GM19043 (cell line): ENCODE measurements around the gene ZFPM1.

Experiments
- ATAC-seq: cut with Tn5 transposase; IDR thresholded peaks from one replicate; pipeline ENCODE4 v1.9.1; 2021; ENCODE audit warnings: low read depth; ENCODE audit not compliant: unreplicated experiment

Gene ZFPM1

DNA sequence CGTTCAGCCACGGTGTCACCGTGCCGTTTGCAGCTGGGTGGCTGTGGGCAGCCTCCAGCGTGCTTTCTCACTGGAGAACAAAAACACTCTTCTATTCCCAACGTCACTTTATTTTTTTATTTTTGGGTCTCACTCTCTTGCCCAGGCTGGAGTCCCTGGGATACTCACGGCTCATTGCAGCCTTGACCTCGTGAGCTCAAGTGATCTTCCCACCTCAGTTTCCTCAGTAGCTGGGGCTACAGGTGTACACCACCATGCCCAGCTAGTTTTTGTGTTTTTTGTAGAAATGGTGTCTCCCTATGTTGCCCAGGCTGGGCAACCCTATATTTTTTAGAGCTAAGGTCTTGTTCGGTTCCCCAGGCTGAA lies 82.8 kb downstream of the ZFPM1 start:
- ATAC-seq = no peak

DNA sequence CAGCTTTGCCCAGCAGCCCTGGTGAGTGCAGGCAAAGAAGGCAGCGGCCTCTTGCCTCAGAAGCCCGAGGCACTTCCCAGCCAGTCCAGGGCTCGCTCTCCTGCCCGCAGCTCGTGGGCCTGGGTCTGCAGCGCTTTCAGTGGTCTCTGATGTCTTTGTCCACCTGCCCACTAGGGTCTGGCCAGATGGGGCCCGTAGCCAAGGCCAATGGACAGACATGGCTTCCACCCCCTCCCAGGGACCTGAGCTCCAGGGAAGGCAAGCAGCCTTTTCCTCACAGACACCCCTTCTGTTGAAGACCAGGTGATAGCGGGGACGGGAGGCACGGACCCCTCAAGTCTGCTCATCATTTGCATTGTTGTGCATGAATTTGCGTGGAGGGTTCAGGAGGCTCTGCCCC lies 83.4 kb downstream of the ZFPM1 start:
- ATAC-seq = no peak

DNA sequence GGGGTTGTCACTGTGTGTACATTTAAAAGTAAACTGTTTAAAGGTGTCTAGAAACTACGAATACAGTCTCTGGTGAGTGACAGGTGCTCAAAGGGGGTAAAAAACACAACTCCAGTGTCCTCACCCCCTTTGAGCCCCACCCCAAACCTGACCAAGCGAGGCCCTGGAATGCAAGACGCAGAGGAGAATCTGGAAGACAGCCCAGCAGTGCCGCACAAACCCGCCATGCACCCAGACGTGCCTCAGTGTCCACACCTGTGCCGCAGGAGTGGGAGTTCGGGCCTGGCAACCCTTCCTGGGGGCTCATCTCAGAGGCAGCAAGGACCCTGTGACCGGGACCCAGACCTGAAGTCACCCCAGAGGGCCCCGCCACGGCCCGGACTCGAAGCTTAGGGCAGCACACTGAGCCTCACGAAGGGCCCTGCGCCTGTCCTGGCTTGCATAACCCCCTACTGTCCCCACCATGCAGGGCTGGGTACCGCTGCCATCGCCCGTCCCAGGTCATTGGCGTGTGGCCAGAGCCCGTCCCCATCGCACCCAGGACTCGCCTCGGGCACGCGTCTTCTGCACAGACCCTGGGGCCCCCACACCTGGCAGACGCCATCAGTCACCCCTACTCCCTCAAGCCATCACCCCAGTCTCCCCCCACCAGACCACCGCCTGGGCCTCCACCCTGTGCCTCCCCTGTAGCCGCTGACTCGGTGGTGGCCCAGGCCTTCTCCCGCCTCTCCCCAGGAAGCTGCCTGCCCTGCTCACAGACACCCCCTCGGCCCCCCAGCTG lies 84.1 kb downstream of the ZFPM1 start:
- no peak for ATAC-seq

DNA sequence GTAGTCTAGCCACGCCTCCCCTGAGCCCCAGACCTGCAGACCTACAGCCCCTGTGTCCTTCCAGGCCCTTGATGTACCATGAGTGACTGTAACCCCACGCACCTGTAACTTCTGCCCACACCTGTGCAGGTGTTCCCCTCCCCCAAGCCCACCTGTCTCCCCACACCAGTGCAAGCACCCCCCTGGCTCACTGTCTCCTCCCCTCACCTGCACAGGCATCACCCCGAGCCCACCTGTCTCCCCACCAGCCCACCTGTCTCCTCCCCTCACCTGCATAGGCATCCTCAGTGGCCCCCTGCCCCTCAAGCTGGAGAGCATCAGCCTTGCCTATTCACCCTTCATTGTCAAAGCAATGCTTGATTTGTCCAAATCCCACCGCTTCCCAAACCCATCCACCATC lies 84.8 kb downstream of the ZFPM1 start:
- no peak for ATAC-seq

DNA sequence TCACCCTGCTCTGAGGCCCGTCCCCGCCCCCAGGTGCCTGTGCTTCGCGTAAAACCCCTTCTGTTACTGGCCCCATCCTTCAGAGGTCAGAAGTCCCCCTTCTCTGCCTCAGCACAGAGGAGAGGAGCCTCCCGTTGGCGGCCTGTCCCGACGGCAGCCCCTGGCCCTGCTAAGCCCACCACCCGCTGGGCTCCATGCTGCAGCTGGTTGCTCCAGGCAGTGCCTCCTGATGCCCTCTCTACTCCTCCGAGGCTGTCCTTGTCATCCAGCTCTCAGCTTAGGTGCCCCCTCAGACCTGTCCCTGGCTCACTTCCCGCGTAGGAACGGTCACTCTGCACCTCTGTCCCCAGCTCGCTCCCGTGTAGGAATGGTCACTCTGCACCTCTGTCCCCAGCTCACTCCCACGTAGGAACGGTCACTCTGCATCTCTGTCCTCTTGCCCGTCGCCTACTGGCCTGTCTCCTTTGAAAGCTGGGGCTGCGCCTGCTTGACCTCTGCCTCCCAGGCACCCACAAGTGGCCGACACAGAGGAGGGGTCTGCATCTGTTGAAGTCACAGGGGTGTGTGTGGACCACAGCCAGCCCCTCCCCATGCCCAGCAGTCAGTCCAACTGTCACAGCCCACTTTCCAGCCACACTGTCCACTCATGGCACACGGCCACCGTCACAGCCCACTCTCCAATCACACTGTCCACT lies 85.4 kb downstream of the ZFPM1 start:
- no peak for ATAC-seq

DNA sequence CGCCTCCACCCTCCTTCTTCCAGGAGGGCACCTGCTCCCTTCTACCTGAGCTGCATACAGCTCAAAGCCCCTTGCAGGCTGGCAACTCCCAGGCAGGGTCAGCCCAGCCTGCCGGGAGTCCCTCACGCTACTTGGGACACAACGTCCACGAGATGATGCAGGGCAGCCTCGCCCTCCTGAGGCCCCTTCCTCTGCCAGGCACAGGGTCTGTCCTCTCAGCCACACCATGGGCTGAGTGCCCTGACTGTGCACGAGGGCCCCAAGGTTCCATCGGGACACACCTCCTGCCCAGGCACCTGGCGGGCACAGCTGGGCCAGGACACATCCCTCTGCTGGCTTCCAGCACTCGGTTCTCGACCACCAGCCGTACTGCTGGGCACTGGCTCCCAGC lies 86.2 kb downstream of the ZFPM1 start:
- ATAC-seq = no peak

DNA sequence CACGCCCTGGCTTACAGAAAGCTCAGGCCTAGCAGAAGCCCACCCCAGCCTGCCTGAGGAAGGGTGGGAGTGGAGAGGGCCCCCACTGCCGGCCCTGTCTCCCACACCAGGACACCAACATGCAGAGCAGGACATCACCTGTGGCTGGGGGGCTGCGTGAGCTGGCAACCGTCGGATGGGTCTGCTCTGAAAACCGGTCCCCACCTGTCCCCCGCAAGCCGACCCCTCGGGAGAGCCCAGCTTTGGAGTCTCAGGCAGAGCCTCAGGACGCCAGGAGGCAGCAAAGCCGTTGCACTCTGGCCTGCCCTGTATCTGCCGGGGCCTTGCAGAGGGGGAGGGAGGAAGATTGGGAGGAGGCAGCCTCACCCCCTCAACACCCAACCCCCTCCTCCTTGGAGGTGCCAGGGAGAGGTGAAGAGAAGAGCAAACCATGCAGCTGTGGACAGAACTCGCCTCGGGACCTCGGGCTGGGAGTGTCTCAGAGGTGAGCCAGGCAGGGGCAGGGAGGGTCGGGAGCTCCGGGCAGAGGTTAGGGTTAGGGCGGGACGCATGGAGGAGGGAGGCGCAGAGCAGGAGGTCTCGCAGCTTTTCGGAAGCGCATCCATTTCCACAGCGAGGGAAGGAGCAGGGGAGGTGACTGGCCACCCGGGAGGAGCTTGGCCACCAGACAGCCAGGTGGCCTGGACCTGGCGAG lies 86.7 kb downstream of the ZFPM1 start:
- no peak for ATAC-seq

DNA sequence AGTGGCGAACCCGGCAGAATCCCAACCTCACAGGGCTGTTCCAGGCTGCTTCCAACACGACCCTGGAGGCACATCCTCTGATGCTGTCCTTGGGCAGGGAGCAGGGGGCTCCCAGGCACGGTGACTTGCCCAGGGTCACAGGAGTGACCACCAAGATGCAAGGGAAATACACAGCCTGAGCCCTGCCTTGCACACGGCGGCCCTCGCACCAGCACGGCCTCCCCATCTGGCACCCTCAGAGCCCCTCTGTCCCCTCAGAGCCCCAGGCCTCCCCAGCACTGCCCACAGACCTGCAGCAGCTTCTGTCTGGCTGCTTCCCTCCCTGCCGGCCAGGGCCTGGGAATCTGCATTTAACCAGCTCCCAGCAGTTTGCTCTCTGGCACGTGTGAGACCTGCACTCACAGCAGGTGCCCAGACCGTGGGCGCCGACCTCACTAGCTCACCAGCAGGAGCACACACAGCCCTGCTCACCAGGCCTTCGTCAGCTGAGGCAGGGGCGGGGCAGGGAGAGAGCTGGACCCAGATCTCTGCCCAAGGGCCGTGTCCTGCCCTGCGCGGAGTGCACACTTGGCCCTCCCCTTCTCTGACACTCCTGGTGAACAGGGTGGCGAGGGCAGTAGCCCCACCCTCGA lies 87.4 kb downstream of the ZFPM1 start:
- no peak for ATAC-seq

DNA sequence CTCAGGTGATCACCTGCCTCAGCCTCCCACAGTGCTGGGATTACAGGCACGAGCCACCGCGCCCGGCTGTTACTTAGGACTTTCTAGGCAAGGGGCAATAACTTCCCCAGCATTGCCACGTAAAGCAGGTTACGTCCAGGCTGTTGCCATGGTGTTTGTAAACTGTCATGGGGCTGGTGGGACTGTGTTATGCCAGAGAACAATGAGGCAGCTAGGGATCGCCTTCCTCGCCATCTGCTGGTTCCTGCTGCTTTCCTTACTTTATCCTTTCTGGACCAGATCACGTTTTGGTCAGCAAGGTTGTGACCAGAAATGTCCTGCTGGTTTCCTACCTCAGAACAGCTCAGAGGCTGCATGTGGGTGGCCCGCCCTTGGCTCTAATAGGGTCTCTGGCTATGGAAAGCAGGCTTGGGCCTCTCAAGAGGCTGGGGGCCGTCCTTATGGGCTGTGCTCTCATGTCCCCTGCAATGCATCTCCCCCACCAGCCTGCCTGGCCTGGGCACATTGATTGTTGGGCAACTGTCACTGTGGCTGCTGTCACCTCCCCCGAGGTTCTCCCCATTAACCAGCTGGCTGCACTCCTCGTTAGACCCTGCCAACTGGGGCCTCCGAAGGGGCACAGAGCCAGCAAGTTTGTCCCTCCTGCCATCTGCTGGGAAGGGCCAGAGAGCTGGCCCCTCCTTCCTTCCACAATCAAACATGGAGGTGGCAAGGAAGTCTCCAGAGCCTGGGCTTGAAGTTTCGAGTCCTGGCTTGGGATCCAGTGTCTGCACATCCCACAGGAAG lies 88.9 kb downstream of the ZFPM1 start:
- ATAC-seq = no peak

DNA sequence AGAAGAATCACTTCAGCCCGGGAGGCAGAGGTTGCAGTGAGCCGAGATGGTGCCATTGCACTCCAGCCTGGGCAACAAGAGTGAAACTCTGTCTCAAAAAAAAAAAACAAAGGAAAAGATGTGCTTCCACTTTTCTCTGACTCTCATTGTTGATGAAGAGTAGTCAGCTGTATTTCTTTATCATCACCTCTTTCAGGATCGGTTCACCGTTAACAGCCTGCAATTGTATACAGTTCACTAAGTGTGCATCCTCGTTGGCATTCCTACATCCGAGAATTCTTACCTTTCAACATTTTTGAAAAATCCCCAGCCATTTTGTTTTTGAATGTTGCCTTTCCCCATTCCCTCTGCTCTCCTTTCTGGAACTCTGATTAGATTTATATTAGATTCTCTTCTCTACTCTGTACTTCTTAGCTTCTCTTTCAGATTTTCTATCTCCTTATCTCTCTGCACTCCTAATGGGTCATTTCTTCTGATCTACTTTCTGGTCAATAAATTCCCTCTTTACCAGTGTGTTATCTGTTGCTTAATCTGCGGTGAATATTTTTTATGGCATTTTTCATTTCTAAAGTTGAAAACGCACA lies 90.2 kb downstream of the ZFPM1 start:
- ATAC-seq = no peak

DNA sequence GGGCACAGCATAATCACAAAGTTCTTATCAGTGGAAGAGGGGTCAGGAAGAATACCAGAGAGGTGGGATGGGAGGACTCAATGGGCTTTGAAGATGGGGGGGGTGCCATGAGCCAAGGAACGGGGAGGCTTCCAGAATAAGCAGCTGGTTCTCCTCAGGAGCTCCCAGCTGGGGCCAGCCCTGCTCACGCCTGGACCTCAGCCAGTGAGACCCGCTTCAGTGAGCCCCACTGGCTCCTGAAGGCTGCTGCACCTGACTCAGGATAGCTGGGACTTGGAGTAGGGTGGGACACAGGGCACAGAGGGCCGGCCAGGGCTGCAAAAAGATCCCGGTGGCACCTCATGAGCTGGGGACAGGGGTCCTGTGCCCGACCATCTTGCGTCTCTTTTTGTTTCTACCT lies 92.7 kb downstream of the ZFPM1 start:
- no peak for ATAC-seq

DNA sequence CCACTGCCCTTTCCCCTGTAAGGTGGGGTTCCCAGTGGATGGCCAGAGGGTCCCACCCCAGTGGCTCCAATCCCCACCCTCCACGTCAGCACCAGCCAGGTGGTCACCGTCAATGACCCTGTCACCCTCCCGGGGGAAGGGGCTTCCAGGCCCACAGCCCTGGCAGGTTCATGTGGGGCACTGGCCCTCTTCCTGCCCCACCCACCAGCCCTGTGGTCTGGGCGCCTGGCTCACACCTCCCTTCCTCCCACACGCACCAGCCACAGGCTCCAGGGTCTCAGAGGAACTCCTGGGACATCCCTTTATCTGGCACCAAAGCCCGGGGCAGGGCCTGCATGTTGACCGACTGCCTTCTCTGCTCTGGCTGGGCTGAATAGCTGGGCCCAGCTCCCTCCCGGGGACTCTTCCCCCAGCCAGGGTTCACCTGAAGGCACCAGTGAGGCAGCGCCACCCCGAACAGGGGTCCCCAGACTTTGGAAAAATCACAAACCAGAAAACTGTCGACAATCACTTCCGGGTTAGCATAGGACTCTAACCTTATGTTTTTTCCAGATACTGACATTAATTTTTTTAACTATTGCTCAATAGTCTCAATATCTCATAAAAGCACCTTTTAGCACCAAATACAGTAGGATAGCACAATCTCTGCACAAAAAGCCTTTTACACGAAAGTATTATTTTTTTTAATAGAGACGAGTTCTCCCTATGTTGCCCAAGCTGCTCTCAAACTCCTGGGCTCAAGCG lies 95.2 kb downstream of the ZFPM1 start:
- ATAC-seq = no peak

DNA sequence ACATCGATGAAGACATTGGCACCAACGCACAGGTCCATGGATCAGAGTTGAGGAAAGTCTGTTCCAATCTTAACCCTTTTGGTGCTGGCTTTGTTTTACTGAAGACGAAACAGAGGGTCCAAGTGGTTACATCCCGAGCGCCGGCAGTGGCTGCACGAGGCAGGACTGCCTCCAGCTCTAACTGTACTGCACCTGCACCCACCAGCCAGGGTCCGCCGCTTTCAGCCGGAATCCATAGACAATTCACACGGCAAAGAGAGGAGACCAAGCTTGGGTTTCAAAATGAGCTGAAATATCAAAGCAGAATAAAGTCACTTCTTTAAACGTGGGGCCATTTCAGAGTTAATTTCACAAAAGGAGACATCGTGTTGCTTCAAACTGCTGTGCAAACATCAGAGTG lies 95.9 kb downstream of the ZFPM1 start:
- ATAC-seq = no peak

DNA sequence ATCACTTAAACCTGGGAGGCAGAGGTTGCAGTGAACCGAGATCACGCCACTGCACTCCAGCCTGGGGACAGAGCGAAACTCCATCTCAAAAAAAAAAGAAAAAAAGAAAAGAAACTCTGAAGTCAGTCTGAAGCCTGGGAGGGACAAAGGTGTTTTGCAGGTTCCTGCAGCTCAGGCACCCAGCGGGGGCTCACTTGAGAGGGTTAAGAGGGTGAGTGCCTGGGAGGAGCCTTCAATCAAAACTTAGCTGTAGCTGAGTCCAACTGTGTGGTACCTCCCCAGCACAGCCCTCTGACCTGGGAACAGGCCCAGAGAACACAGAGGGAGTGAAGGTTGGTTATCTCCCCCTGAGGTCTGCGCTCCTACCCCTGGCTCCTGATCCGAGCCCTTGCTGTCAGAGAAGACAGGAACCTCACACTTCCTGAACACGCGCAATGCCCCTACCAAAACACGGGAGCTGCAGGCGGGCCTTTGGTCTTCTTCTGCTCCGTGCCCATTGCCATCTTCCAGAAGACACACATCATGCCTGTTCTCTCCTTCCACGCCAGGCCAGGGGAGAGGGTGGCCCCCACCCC lies 96.7 kb downstream of the ZFPM1 start:
- ATAC-seq = no peak

DNA sequence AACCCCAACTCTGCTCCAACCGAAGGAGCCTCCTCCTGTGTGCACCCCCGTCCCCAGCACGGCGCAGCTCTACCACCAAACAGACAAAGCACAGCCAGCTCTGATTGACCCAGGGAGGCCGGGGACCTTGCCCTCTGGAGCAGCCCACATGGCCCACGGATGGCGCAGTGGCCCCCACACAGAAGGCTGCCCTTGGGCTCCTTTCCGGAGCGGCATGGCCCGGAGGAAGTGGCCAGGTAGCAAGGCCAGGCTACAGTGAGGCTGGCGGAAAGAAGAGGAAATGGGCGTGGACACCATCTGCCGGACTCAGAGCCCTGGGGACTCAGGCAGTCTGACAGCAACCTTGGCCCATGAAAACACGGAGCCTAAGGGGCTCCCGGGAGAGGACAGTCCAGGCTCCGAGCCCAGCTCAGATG lies 97.2 kb downstream of the ZFPM1 start:
- no peak for ATAC-seq

DNA sequence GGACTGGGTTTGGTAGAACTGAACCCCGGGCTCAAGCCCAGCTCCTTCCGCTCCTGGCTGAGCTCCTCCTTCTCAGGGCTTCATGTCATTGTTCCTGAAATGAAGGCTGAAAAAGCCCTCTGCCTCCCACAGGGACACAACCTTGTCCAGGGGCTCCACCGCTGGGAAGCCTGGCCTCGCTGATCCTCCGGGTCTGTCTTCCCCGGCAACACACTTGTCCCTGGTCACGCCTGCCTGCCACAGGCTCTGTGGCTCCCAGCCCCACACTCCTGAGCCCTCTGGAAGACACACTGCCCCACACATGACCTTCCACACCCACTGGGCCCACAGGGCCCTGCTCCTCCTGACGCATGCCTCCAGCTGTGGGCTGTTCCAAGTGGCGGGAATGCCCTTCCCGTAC lies 99.1 kb downstream of the ZFPM1 start:
- no peak for ATAC-seq

DNA sequence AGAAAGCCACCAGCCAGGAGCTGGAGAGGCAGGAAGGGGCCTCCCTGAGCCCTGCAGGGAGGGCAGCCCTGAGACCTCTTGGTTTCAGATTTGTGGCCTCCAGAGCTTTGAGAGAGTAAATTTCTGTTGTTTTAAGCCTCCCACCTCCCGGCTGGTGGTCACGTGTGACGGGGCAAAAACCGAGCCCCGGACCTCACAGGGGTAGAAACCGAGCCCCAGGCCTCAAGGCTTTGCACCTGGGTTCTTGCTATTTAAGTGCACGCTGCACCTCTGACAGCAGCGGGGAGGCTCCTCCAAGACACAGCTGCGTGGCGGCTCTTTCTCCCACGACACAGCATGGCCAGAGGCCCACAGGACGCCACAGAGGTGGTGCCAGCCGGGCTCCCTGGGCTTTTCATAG lies 99.7 kb downstream of the ZFPM1 start:
- no peak for ATAC-seq

DNA sequence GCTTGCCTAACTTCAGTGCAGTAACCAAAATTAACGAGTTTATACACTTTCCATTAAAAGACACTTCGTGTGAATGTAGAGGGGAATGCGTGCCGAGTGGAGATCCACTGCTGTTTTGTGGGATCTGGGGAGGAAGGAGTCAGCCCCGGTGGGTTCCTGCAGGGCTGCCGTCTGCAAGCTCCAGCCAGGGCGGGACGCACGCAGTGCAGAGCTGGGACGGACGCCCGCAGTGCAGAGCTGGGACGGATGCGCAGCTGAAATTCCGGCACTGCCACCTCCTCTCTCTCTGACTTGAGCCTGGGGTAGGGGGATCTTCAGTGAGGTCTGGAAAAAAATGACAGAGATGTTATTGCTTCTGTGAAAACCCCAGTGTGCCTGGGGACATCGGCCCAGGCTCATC lies 100.7 kb downstream of the ZFPM1 start:
- no peak for ATAC-seq

DNA sequence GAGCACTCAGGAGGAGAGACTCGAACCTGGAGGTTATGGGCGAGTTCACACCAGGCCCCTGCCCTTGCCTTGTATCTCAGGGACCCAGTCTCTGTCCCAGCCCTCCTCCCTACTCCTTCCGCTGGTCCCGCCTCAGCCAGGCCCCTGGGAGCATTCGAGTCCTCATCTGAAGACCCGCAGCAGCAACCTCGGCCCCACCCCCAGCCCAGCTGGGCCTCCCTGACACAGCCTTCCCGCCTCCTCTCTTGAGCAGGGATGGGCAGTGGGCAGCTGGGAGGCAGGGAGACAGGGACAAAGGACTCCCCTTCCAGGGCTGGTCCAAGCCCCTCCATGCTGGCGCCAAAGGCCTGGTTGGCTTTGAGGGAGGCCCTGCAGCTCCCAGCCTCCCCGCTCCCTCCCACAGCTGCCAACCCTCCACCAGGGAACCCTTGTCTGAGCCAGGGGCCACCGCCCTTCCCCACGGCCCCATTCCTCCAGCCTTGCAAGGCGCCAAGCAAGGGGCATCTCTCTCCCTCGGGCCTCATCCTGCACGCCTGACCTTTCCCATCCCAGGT lies 101.7 kb downstream of the ZFPM1 start:
- ATAC-seq = no peak
